Ascending aorta (tissue), 2 donors: ENCODE data around the gene PRODH2. TPM values are rescaled to one million over a fixed set of nuclear protein-coding genes. Genes with fewer than 3 reads are reported as not detected.

Source experiments
- DNase-seq, 2 donors: peaks; one replicate each; pipeline ENCODE4 v3.0.0-alpha.2; 2019; ENCODE audit warnings: low spot score in 2 of 2
- H3K27ac ChIP-seq, 2 donors: fragments of 200-600 bp; sonication (generic); one replicate each; pipeline ENCODE4 v1.5.1; 2016 to 2017; ENCODE audit warnings: mild to moderate bottlenecking in 1 of 2
- H3K27me3 ChIP-seq: fragments of 200-600 bp; sonication (generic); one replicate; pipeline ENCODE4 v1.5.1; 2017
- H3K36me3 ChIP-seq, 2 donors: fragments of 200-600 bp; sonication (generic); one replicate each; pipeline ENCODE4 v1.5.1; 2016
- H3K4me1 ChIP-seq, 2 donors: fragments of 200-600 bp; sonication (generic); one replicate each; pipeline ENCODE4 v1.5.1; 2016 to 2017; ENCODE audit warnings: mild to moderate bottlenecking in 1 of 2
- H3K4me3 ChIP-seq, 2 donors: fragments of 200-600 bp; sonication (generic); one replicate each; pipeline ENCODE4 v1.5.1; 2016 to 2017; ENCODE audit warnings: mild to moderate bottlenecking in 1 of 2
- H3K9me3 ChIP-seq, 2 donors: fragments of 200-600 bp; sonication (generic); one replicate each; pipeline ENCODE4 v1.5.1; 2016
- CTCF ChIP-seq, 3 experiments: fragments of 200-600 bp in 2 of 3; fragments of 450-650 bp in 1 of 3; sonication (generic) in 2 of 3; IDR thresholded peaks; one replicate each; pipeline ENCODE4 v1.5.1; 2016 to 2019; ENCODE audit warnings: antibody characterized with exemption in 3 of 3, mild to moderate bottlenecking in 1 of 3, moderate library complexity in 1 of 3
- intact Hi-C: fragments of 100-400 bp; cut with DNase I; formaldehyde crosslinking; loops from one replicate; pipeline ENCODE4 v1.15.1; 2023
- total RNA-seq: library from RNA; depleted of rRNA; stranded (reverse); fragments of >200 nt; gene quantifications from one replicate; pipeline ENCODE4 v1.1.0, GENCODE V29; 2016

PRODH2 gene
- total RNA-seq, 1 donor from 2014 or later: not detected

GRCh38 chr19:35757749-35758608 is 54.7 kb downstream of the PRODH2 start, which contains the start of gene PROSER3:
Gene PROSER3, plus strand, starts transcription at chr19:35758176. Its CDS starts 40 bp downstream, at chr19:35758216.
- Histone ChIP-seq H3K9me3 (no peaks in the 10 kb centered on the region), H3K27me3 (no peaks in the 10 kb centered on the region), H3K4me3 (peak within 1 kb of the TSS; percentile 53 to 85), H3K36me3 (peaks cover 19 to 27% of the 10 kb centered on the region in 2 donors), H3K27ac (peak within 1 kb of the TSS; percentile 99), H3K4me1 (peaks cover 7 to 24% of the 10 kb centered on the region in 2 donors)
- intact Hi-C loops: loop anchor here (1.0 to 5.0 kb wide), 10 partner anchors 10 to 394 kb away; partner anchors contain the start of genes APLP1, ARHGAP33, COX7A1 and ETV2
- peak; percentile 98 to 99 for DNase-seq
- no peak for TF ChIP-seq CTCF (IDR thresholded peaks at IDR 0.05)

GRCh38 chr19:35757231-35757748 is 55.4 kb downstream of the PRODH2 start:
- intact Hi-C loops: loop anchor here (1.0 to 5.0 kb wide), 8 partner anchors 9 to 395 kb away; partner anchors contain the start of genes APLP1, COX7A1, ETV2 and LIN37
- Histone ChIP-seq H3K4me3 (peak overlapping the region; percentile 53 to 85), H3K4me1 (peaks cover 7 to 24% of the 10 kb centered on the region in 2 donors), H3K36me3 (peaks cover 23 to 28% of the 10 kb centered on the region in 2 donors), H3K9me3 (no peaks in the 10 kb centered on the region), H3K27ac (peak overlapping the region; percentile 99), H3K27me3 (no peaks in the 10 kb centered on the region)
- no peak for TF ChIP-seq CTCF (IDR thresholded peaks at IDR 0.05)
- DNase-seq: peak; percentile 86 to 97

- TF ChIP-seq CTCF (IDR thresholded peaks at IDR 0.05): no peak
- Histone ChIP-seq H3K36me3 (peaks cover 23 to 24% of the 10 kb centered on the region in 2 donors), H3K4me3 (peak within 1 kb of the TSS; percentile 53 to 85), H3K4me1 (peaks cover 7 to 24% of the 10 kb centered on the region in 2 donors), H3K9me3 (no peaks in the 10 kb centered on the region), H3K27me3 (no peaks in the 10 kb centered on the region), H3K27ac (peak within 1 kb of the TSS; percentile 99)
- DNase-seq: peak in 1 of 2 donors; percentile 89
- intact Hi-C loops: loop anchor here (1.0 to 5.0 kb wide), 8 partner anchors 8 to 396 kb away; partner anchors contain the start of genes APLP1, COX7A1, ETV2 and LIN37
Observed at GRCh38 chr19:35756377-35757230, 56.0 kb downstream of the PRODH2 start, which contains the start of gene HSPB6. Gene HSPB6, minus strand, starts transcription at chr19:35757029. Its CDS starts 21 bp downstream, at chr19:35757008.

GRCh38 chr19:35755550-35756376 is 56.9 kb downstream of the PRODH2 start:
- Histone ChIP-seq H3K9me3 (no peaks in the 10 kb centered on the region), H3K27me3 (no peaks in the 10 kb centered on the region), H3K4me3 (peak overlapping the region; percentile 53 to 85), H3K27ac (peak overlapping the region; percentile 99), H3K4me1 (peaks cover 7 to 24% of the 10 kb centered on the region in 2 donors), H3K36me3 (peaks cover 22 to 24% of the 10 kb centered on the region in 2 donors)
- intact Hi-C loops: loop anchor here (2.0 to 5.0 kb wide), 5 partner anchors 15 to 397 kb away; partner anchors contain the start of genes APLP1, COX7A1, ETV2 and RBM42
- DNase-seq: peak; percentile 49 to 94
- no peak for TF ChIP-seq CTCF (IDR thresholded peaks at IDR 0.05)
